Activated CD8-positive, alpha-beta memory T cell treated with anti-CD3 and anti-CD28 coated beads for 36 hours (primary cell): ENCODE data around the gene THBS3. TPM values are rescaled to one million over a fixed set of nuclear protein-coding genes. Genes with fewer than 3 reads are reported as not detected.
"Not testable (repeated sequence)": the region's sequence is repeated elsewhere in the genome, so short reads cannot be mapped to it uniquely, and the experiment has no call there.

Source experiments
- CTCF ChIA-PET: fragments of 350-600 bp; sonication (Branson Sonifier 250); formaldehyde crosslinking; loops from one replicate; lab custom pipeline; 2021; ENCODE audit warnings: antibody characterized with exemption; lab: Charles Lee
- POLR2A ChIA-PET: fragments of 350-600 bp; sonication (Branson Sonifier 250); formaldehyde crosslinking; loops from one replicate; lab custom pipeline; 2021; ENCODE audit warnings: antibody characterized with exemption; lab: Charles Lee
- total RNA-seq, 2 experiments: library from RNA; stranded (reverse); gene quantifications; one replicate each; pipeline ENCODE4 v1.2.3, GENCODE V29; 2021

THBS3 gene
- total RNA-seq, 2 experiments from 2014 or later, result 7.0 to 8.7 TPM

GRCh38 chr1:155160128-155160527, 47.6 kb downstream of the THBS3 start:
- ChIA-PET CTCF (no interaction called here), POLR2A (no interaction called here)

- CTCF ChIA-PET, result interaction anchor here (1.0 kb wide), 1 partner anchor 9 kb away, joined by 4 read pairs; no protein-coding TSS in a partner anchor
- POLR2A ChIA-PET, result no interaction called here
Measured at GRCh38 chr1:155158991-155159390, 48.7 kb downstream of the THBS3 start.

- POLR2A ChIA-PET, result interaction anchor here (0.7 kb wide), 1 partner anchor 8 kb away, joined by 3 read pairs; no protein-coding TSS in a partner anchor
- CTCF ChIA-PET, result not testable (repeated sequence)
Measured at GRCh38 chr1:155155996-155156643, 51.6 kb downstream of the THBS3 start.

Other genes starting within 250 kb of the THBS3 start
- gene PYGO2, start 246.1 kb downstream of the THBS3 start, total RNA-seq, result 10 to 100 TPM; 28.7 to 30.1 TPM
- 10 to 100 TPM; 31.2 to 36.3 TPM for gene SHC1, start 237.2 kb downstream of the THBS3 start, total RNA-seq
- 100 to 1,000 TPM; 136 to 137 TPM for gene CKS1B, start 233.2 kb downstream of the THBS3 start, total RNA-seq
- gene FLAD1, start 224.6 kb downstream of the THBS3 start, total RNA-seq, result 10 to 100 TPM; 62.8 to 63.2 TPM
- under 1 TPM in 1 of 2 experiments, not detected in 1; 0.61 TPM for gene LENEP, start 214.3 kb downstream of the THBS3 start, total RNA-seq
- 10 to 100 TPM; 33.4 to 34.3 TPM for gene ZBTB7B, start 205.1 kb downstream of the THBS3 start, total RNA-seq
- gene DCST2, start 174.1 kb downstream of the THBS3 start, total RNA-seq, result under 1 TPM in 1 of 2 experiments, not detected in 1; 0.21 TPM
- gene DCST1, start 174.1 kb downstream of the THBS3 start, total RNA-seq, result not detected
- 10 to 100 TPM; 38.5 to 44.6 TPM for gene ADAM15, start 156.6 kb downstream of the THBS3 start, total RNA-seq
- 1 to 10 TPM; 3.4 to 4.6 TPM for gene EFNA4, start 144.2 kb downstream of the THBS3 start, total RNA-seq
- 1 to 10 TPM; 3.1 to 3.5 TPM for gene EFNA3, start 129.1 kb downstream of the THBS3 start, total RNA-seq
- under 1 TPM in 1 of 2 experiments, not detected in 1; 0.15 TPM for gene EFNA1, start 80.0 kb downstream of the THBS3 start, total RNA-seq
- 10 to 100 TPM; 54.3 to 56.8 TPM for gene SLC50A1, start 72.0 kb downstream of the THBS3 start, total RNA-seq
- gene DPM3, start 67.4 kb downstream of the THBS3 start, total RNA-seq, result 10 to 100 TPM; 31.3 to 32.0 TPM
- 100 to 1,000 TPM; 179 to 199 TPM for gene KRTCAP2, start 34.6 kb downstream of the THBS3 start, total RNA-seq
- gene TRIM46, start 34.0 kb downstream of the THBS3 start, total RNA-seq, result 1 to 10 TPM; 7.3 to 7.8 TPM
- gene MTX1, start 798 bp upstream of the THBS3 start, total RNA-seq, result 10 to 100 TPM; 70.4 to 71.1 TPM
- 10 to 100 TPM; 47.2 to 50.7 TPM for gene ENTREP3, start 47.6 kb upstream of the THBS3 start, total RNA-seq
- 100 to 1,000 TPM; 136 to 138 TPM for gene SCAMP3, start 54.5 kb upstream of the THBS3 start, total RNA-seq
- 10 to 100 TPM; 79.6 to 82.7 TPM for gene CLK2, start 65.6 kb upstream of the THBS3 start, total RNA-seq
- gene HCN3, start 69.6 kb upstream of the THBS3 start, total RNA-seq, result 1 to 10 TPM; 3.4 to 3.7 TPM
- gene PKLR, start 93.5 kb upstream of the THBS3 start, total RNA-seq, result not detected
- gene FDPS, start 101.0 kb upstream of the THBS3 start, total RNA-seq, result 100 to 1,000 TPM; 233 to 253 TPM
- gene RUSC1, start 113.0 kb upstream of the THBS3 start, total RNA-seq, result 10 to 100 TPM; 27.9 to 30.0 TPM